K562 (cell line): ENCODE results near the gene GPR22. TPM values are rescaled to one million over a fixed set of nuclear protein-coding genes. Genes with fewer than 3 reads are reported as not detected.

Source experiments
- ATAC-seq: fragments of 200-7000 bp; cut with Tn5 transposase; 3 replicates; pipeline ENCODE4 v1.9.1; 2020; ENCODE audit warnings: moderate library complexity
- BruUV-seq: library from RNA; stranded (reverse); fragments of 400-500 nt; replicated peaks from 2 replicates; lab custom pipeline; 2021; lab: Mats Ljungman, UMichigan
- CTCF ChIA-PET: fragments of 300-600 bp; formaldehyde crosslinking; extraction: SDS; loops from one replicate; lab custom pipeline; 2021; ENCODE audit warnings: low intra/inter-chr PET ratio; lab: Yijun Ruan, JAX
- POLR2A ChIA-PET: fragments of 300-600, 350-650 bp; sonication (Branson Sonifier 250); formaldehyde crosslinking; extraction: SDS; loops from one replicate; lab custom pipeline; 2021; ENCODE audit warnings: antibody characterized with exemption, inconsistent platforms; lab: Yijun Ruan, JAX
- DNase-seq, 4 experiments: peaks; one replicate each; pipeline versions ENCODE4 v3.0.0 to v3.0.0-alpha.2; 2011 to 2018; ENCODE audit warnings: low spot score in 3 of 4, mixed read lengths in 3 of 4; ENCODE audit errors: extremely low read depth in 1 of 4
- FAIRE-seq: peaks from 2 replicates; lab custom pipeline; 2011; peaks lifted over from hg19 to GRCh38; lab: Jason Lieb, UNC
- H2AFZ ChIP-seq: 2 replicates; pipeline ENCODE4 v1.6.0; 2011; ENCODE audit warnings: low read depth, low read length, control low read depth, inconsistent platforms
- H3K27ac ChIP-seq: fragments of 200-600 bp; 3 replicates; pipeline ENCODE4 v1.8.0; 2011; ENCODE audit warnings: low read depth, mild to moderate bottlenecking, control low read depth, inconsistent platforms, low read length, moderate library complexity, mixed read lengths; ENCODE audit errors: extremely low read depth
- H3K27me3 ChIP-seq, 2 experiments: fragments of 300-600 bp in 1 of 2; 2 replicates in 1 of 2; 3 replicates in 1 of 2; pipeline versions ENCODE4 v1.6.0 to v1.8.0; 2011; ENCODE audit warnings: inconsistent platforms in 2 of 2, low read length in 2 of 2, mild to moderate bottlenecking in 1 of 2, mixed read lengths in 1 of 2, moderate library complexity in 1 of 2; ENCODE audit not compliant: control insufficient read depth in 2 of 2, insufficient read depth in 2 of 2
- H3K36me3 ChIP-seq: fragments of 300-600 bp; 3 replicates; pipeline ENCODE4 v1.8.0; 2011; ENCODE audit warnings: mild to moderate bottlenecking, low read length, inconsistent platforms; ENCODE audit not compliant: control insufficient read depth, insufficient read depth
- H3K4me1 ChIP-seq, 2 experiments: fragments of 200-600 bp in 1 of 2; replicated peaks in 1 of 2; 2 replicates in 1 of 2; 3 replicates in 1 of 2; pipeline versions ENCODE4 v1.5.1 to v1.8.0; 2011; ENCODE audit warnings: inconsistent platforms in 2 of 2, low read length in 2 of 2, mild to moderate bottlenecking in 1 of 2, mixed read lengths in 1 of 2, moderate library complexity in 1 of 2; ENCODE audit not compliant: control insufficient read depth in 2 of 2, insufficient read depth in 2 of 2
- H3K4me2 ChIP-seq: 2 replicates; pipeline ENCODE4 v1.6.1; 2011; ENCODE audit warnings: low read length, control low read depth, inconsistent platforms, mixed read lengths; ENCODE audit not compliant: insufficient read depth
- H3K4me3 ChIP-seq: fragments of 200-600 bp; sonication (generic), shearing (Covaris generic); 2 replicates; pipeline ENCODE4 v1.5.1; 2016; ENCODE audit warnings: control low read depth, inconsistent platforms
- H3K79me2 ChIP-seq: fragments of 200-600 bp; 3 replicates; pipeline ENCODE4 v1.8.0; 2011; ENCODE audit warnings: low read length, inconsistent platforms; ENCODE audit not compliant: control insufficient read depth, insufficient read depth
- H3K9ac ChIP-seq, 2 experiments: 2 replicates each; pipeline versions ENCODE4 v1.6.0 to v1.6.1; 2011; ENCODE audit warnings: low read depth in 2 of 2, low read length in 2 of 2, control low read depth in 1 of 2, inconsistent platforms in 1 of 2, mild to moderate bottlenecking in 1 of 2, mixed read lengths in 1 of 2; ENCODE audit not compliant: insufficient read depth in 1 of 2
- H3K9me1 ChIP-seq: one replicate; pipeline ENCODE4 v1.6.0; 2011; ENCODE audit warnings: inconsistent platforms, mild to moderate bottlenecking, low read length, moderate library complexity; ENCODE audit not compliant: control insufficient read depth, insufficient read depth
- H3K9me3 ChIP-seq: replicated peaks from 2 replicates; pipeline ENCODE4 v1.5.1; 2011; ENCODE audit warnings: low read depth, low read length, inconsistent platforms; ENCODE audit not compliant: control insufficient read depth, insufficient read depth
- H4K20me1 ChIP-seq: replicated peaks from 2 replicates; pipeline ENCODE4 v1.6.1; 2011; ENCODE audit warnings: low read length, inconsistent platforms, mixed read lengths; ENCODE audit not compliant: control insufficient read depth, insufficient read depth
- HMG20B ChIP-seq: fragments of 250-450 bp; sonication (Bioruptor Pico); IDR thresholded peaks from 2 replicates; pipeline ENCODE4 v1.5.0; 2021; ENCODE audit warnings: mild to moderate bottlenecking
- MAZ ChIP-seq, 2 experiments: fragments of 450-650 bp in 1 of 2; sonication (generic) in 1 of 2; formaldehyde crosslinking; IDR thresholded peaks in 1 of 2; conservative IDR thresholded peaks in 1 of 2; 2 replicates each; pipeline versions ENCODE4 v1.4.0 to v1.5.0; 2020; ENCODE audit warnings: mild to moderate bottlenecking in 1 of 2, missing genetic modification reagents in 1 of 2
- WGBS: fragments of 100-300 bp; shearing (Covaris generic); methylation state at CpG from one replicate; pipeline ENCODE4 v1.1.6; 2016; ENCODE audit warnings: low coverage, mixed read lengths; ENCODE audit not compliant: insufficient coverage; ENCODE audit errors: missing lambda C conversion rate; 5-methylcytosine and 5-hydroxymethylcytosine counted together
- in situ Hi-C: fragments of 300-500 bp; cut with MboI; formaldehyde crosslinking; loops from 4 replicates; pipeline ENCODE4 v1.15.0; 2018; ENCODE audit warnings: inconsistent platforms, mixed read lengths
- intact Hi-C: fragments of 100-400 bp; cut with micrococcal nuclease; formaldehyde crosslinking; loops from 2 replicates; pipeline ENCODE4 v1.14.2; 2022
- polyA plus RNA-seq, 8 experiments: library from polyadenylated mRNA; depleted of rRNA in 4 of 8; stranded (reverse) in 5 of 8; unstranded in 3 of 8; fragments of >200 nt; fragmentation: Nextera tagmentation in 2 of 8; fragmentation: Illumina TruSeq in 1 of 8; extraction: Ambion mirVana in 2 of 8; extraction: Trizol in 1 of 8; gene quantifications; 2 replicates each; pipeline versions ENCODE4 v1.2.1 to v1.2.3, GENCODE V29; 2011 to 2014; ENCODE audit warnings: inconsistent platforms in 1 of 8, missing spikeins in 1 of 8
- total RNA-seq, 7 experiments: library from RNA; depleted of rRNA in 6 of 7; stranded (reverse); fragments of >200 nt in 6 of 7; fragmentation: Illumina TruSeq in 2 of 7; extraction: Trizol in 2 of 7; gene quantifications; 2 replicates each; pipeline versions ENCODE4 v1.2.1 to v1.2.3, GENCODE V29; 2011 to 2021; ENCODE audit warnings: low replicate concordance in 1 of 7
- TF ChIP-seq, protein P1 (sequence below), 2 experiments: fragments of 150-350 bp in 1 of 2; IDR thresholded peaks; 2 replicates each; pipeline ENCODE4 v1.6.1; 2012 to 2016; ENCODE audit warnings: low read depth in 2 of 2, low read length in 2 of 2, mild to moderate bottlenecking in 1 of 2, moderate library complexity in 1 of 2

GPR22 gene
- total and polyA plus RNA-seq, 9 of the 15 experiments (the other 6 are each of a cell fraction or from before 2014, with no cell fraction given): 0.07 to 0.20 TPM; not detected in 7

DNA sequence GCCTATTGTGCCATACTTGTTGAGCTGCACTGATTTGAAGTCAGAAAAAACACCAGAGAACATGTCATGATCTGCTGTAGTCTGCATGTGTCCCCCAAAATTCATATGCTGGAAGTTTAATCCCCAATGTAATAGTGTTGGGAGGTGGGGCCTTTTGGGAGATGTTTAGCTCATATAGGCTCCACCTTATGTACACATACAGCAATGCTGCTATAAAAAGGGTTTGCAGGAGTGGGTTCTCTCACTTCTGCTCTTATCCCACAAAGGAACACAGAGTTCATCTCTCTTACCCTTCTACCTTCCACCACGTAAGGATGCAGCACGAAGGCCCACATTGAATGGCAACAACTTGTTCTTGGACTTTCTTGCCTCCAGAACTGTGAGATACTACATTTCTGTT, 23.0 kb downstream of the GPR22 start:
- H3K27me3 ChIP-seq: no peaks in the 10 kb centered on the region
- no peak overlapping the region for H3K27ac ChIP-seq
- no peak for ATAC-seq
- H3K79me2 ChIP-seq: peaks cover 37% of the 10 kb centered on the region
- WGBS: 85% methylated on average over 2 of the region's 2 CpGs
- H3K36me3 ChIP-seq: no peaks in the 10 kb centered on the region
- no peak for DNase-seq
- POLR2A ChIA-PET: interaction anchor here (0.7 to 1.0 kb wide), 3 partner anchors 12 to 27 kb away, joined by 3 to 4 read pairs (median 4); no protein-coding TSS in a partner anchor
- TF ChIP-seq HMG20B (CRISPR knock-in tag): no peak
- TF ChIP-seq, protein P1, sequence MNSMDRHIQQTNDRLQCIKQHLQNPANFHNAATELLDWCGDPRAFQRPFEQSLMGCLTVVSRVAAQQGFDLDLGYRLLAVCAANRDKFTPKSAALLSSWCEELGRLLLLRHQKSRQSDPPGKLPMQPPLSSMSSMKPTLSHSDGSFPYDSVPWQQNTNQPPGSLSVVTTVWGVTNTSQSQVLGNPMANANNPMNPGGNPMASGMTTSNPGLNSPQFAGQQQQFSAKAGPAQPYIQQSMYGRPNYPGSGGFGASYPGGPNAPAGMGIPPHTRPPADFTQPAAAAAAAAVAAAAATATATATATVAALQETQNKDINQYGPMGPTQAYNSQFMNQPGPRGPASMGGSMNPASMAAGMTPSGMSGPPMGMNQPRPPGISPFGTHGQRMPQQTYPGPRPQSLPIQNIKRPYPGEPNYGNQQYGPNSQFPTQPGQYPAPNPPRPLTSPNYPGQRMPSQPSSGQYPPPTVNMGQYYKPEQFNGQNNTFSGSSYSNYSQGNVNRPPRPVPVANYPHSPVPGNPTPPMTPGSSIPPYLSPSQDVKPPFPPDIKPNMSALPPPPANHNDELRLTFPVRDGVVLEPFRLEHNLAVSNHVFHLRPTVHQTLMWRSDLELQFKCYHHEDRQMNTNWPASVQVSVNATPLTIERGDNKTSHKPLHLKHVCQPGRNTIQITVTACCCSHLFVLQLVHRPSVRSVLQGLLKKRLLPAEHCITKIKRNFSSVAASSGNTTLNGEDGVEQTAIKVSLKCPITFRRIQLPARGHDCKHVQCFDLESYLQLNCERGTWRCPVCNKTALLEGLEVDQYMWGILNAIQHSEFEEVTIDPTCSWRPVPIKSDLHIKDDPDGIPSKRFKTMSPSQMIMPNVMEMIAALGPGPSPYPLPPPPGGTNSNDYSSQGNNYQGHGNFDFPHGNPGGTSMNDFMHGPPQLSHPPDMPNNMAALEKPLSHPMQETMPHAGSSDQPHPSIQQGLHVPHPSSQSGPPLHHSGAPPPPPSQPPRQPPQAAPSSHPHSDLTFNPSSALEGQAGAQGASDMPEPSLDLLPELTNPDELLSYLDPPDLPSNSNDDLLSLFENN (IDR thresholded peaks at IDR 0.05; ENCODE audit: low read depth in 2 of 2, low read length in 2 of 2): no peak
- 0 out of 4 replicates have a peak, but pooled peaks of 1 of the 2 experiments have one; percentile 17 for TF ChIP-seq MAZ (CRISPR knock-in tag; conservative IDR thresholded peaks at IDR 0.05 in 1 of 2, IDR thresholded peaks at IDR 0.05 in 1 of 2)
- no peaks in the 10 kb centered on the region for H3K9me3 ChIP-seq
- H3K4me3 ChIP-seq: no peak overlapping the region
- peaks cover 0 to 15% of the 10 kb centered on the region in 2 experiments; a peak in 3 of 5 replicates for H3K4me1 ChIP-seq
- CTCF ChIA-PET: no interaction called here
- intact Hi-C loops: loop anchor here (10.0 kb wide), 1 partner anchor 698 kb away; no protein-coding TSS in a partner anchor
- no peaks in the 10 kb centered on the region for H4K20me1 ChIP-seq
- no peaks in the 10 kb centered on the region for H3K9me1 ChIP-seq
- no TSS peak for BruUV-seq
- in situ Hi-C loops: no loop called here
- FAIRE-seq: no peak
- H3K9ac ChIP-seq: no peak overlapping the region
- H2AFZ ChIP-seq: no peak overlapping the region
- no peak overlapping the region for H3K4me2 ChIP-seq
